Measurements from ENCODE around the gene PLCZ1. TPM values are rescaled to one million over a fixed set of nuclear protein-coding genes. Genes with fewer than 3 reads are reported as not detected.

The PLCZ1 gene
- total and polyA plus RNA-seq, 12 donors = not detected

DNA sequence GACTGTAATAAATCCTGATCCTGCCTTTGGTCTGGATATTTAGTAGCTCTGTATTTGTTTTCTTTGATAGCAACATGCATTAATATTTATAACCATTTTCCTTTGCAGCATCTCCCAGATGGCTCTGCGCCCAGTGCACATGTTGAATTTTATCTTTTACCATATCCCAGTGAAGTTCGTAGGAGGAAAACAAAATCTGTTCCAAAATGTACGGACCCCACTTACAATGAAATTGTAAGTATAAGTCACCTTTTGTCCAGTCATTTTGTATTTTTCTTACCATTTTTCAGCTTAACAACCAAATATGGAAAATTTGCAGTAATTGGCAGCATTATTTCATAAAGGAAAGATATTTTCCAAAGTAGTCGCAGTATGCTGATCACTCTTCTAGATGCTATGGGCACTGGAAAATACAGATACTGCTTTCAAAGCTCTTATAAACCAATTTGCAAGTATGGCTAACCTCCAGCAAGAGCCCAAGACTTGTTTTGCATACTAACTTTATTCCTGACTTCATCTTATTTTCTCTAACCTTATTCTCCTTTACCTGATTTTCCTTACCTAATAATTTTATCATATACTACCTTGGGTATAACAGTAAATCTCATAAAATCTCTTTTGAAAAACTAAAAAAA, 97.4 kb downstream of the PLCZ1 start:
- H3K4me3 ChIP-seq = no peak overlapping the region
- no peak for TF ChIP-seq POLR2A (IDR thresholded peaks at IDR 0.05)
- TF ChIP-seq, protein P1, sequence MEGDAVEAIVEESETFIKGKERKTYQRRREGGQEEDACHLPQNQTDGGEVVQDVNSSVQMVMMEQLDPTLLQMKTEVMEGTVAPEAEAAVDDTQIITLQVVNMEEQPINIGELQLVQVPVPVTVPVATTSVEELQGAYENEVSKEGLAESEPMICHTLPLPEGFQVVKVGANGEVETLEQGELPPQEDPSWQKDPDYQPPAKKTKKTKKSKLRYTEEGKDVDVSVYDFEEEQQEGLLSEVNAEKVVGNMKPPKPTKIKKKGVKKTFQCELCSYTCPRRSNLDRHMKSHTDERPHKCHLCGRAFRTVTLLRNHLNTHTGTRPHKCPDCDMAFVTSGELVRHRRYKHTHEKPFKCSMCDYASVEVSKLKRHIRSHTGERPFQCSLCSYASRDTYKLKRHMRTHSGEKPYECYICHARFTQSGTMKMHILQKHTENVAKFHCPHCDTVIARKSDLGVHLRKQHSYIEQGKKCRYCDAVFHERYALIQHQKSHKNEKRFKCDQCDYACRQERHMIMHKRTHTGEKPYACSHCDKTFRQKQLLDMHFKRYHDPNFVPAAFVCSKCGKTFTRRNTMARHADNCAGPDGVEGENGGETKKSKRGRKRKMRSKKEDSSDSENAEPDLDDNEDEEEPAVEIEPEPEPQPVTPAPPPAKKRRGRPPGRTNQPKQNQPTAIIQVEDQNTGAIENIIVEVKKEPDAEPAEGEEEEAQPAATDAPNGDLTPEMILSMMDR (IDR thresholded peaks at IDR 0.05) = no peak
- no peak overlapping the region for H3K27ac ChIP-seq
- no peaks in the 10 kb centered on the region for H3K36me3 ChIP-seq (replicated peaks in 1 of 2)
- H3K4me1 ChIP-seq (replicated peaks in 1 of 2) = no peaks in the 10 kb centered on the region
- no peaks in the 10 kb centered on the region for H3K27me3 ChIP-seq
- intact Hi-C loops (cut with DNase I) = no loop called here
- H3K9me3 ChIP-seq (replicated peaks in 1 of 3) = no peaks in the 10 kb centered on the region
- DNase-seq = no peak
- 62 to 74% (median 68%) methylated on average over 4 of the region's 4 CpGs for WGBS, 4 donors

DNA sequence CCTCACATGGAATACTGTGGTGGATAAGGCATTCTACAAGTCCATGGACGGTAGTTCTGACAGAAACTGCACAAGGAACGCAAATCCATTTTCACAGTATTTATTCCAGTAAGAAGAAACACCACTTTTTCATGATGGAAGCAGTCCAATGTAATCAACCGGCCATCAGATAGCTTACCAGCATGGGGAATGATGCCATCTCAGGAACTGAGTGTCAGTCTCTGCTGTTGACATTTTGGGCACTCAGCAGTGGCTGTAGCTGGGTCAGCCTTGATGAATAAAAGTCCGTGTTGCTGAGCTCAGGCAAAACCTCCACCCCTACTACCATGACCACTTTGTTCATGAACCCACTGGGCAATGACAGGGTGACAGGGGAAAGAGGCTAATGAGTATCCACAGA, 103.4 kb downstream of the PLCZ1 start:
- intact Hi-C loops (cut with DNase I) = no loop called here

More for the DNA sequence above, 103.4 kb downstream of the PLCZ1 start:
- Histone ChIP-seq H3K4me1 (replicated peaks in 1 of 2) (no peaks in the 10 kb centered on the region), H3K27me3 (no peaks in the 10 kb centered on the region), H3K9me3 (replicated peaks in 1 of 3) (no peaks in the 10 kb centered on the region), H3K36me3 (replicated peaks in 1 of 2) (no peaks in the 10 kb centered on the region), H3K27ac (no peak overlapping the region), H3K4me3 (no peak overlapping the region)
- no peak for DNase-seq
- 66 to 88% (median 70%) methylated on average over 3 to 4 of the region's 4 CpGs for WGBS, 4 donors
- no peak for TF ChIP-seq POLR2A (IDR thresholded peaks at IDR 0.05)
- TF ChIP-seq, protein P1 (IDR thresholded peaks at IDR 0.05) = no peak

Other genes starting within 250 kb of the PLCZ1 start
- not detected for gene CAPZA3, start 107 bp upstream of the PLCZ1 start, total RNA-seq
- under 1 TPM in 1 of 3 donors, not detected in 2; 0.17 TPM for gene CAPZA3, start 107 bp upstream of the PLCZ1 start, polyA plus RNA-seq

Measured in adrenal gland (tissue), 12 donors.